ENCODE measurements around the gene FYB1.

Gene FYB1

DNA sequence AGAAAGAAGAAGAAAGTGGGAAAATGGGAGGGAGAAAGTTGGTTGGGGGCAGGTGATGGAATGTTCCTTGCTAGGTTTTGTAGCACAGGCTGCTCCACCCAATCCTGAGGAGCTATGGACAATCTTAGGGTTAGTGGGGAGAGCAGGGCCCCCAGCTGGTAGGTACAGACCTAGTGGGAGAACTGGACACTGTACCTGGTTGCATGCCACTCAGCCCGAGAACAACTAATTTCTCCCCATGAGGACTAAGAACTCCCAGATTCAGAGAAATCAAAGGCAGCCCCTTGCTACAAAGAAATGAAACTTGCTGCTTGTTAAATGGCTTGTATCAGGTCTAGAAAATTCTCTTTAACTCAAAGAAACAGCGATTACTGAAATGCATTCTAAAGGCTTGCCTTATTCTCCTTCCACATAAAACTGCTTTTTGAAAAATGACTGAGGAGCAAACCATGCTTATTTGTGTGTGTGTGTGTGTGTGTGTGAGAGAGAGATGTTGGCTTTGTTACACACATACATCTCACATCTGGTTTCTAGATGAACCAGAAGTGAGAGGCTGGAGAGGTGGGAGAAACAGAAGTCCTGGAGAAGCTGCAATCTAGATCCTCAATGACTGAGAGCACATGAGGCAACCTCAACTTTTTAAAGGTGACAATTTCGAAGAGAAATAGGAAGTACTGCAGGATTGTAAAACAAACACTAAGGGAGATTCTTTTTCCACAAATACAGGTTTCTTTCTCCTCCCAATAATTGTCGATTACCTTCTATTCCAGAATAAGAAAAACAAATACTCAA lies 28.9 kb downstream of the FYB1 start:
- no peak overlapping the region for H3K4me3 ChIP-seq (ENCODE audit: low read depth, low read length)
- DNase-seq (ENCODE audit: low read depth), result no peak

DNA sequence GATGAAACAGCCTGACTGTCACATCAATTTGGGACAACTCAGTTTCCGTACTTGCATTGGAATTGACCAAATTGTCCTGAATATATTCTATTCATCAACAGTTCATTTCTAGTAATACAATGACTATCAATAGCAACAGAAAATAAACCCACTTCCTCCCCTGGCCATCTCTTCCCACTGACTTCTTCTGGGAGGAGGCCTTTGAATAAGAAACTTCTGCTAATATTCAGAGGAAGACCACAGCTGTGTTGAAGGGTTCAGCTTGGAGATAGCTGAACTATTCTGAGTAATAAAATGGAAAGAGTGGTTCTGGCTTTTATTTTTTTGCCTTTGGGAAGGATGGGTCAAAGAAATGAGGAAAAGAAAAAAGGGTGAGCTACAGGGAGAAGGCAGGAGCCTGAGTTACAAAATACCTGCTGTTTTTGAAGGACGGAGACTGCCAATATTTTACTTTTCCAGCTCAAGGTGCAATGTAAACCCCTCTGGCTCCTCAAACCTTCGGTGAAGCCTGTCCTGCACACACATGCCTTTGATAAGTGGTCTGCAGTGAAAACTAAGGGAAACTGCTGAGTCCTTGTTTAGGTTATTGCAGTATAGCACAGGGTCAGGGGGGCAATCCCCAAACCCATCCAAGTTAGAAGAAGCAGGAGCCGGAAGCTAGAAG lies 29.9 kb downstream of the FYB1 start:
- TF ChIP-seq, protein P1, sequence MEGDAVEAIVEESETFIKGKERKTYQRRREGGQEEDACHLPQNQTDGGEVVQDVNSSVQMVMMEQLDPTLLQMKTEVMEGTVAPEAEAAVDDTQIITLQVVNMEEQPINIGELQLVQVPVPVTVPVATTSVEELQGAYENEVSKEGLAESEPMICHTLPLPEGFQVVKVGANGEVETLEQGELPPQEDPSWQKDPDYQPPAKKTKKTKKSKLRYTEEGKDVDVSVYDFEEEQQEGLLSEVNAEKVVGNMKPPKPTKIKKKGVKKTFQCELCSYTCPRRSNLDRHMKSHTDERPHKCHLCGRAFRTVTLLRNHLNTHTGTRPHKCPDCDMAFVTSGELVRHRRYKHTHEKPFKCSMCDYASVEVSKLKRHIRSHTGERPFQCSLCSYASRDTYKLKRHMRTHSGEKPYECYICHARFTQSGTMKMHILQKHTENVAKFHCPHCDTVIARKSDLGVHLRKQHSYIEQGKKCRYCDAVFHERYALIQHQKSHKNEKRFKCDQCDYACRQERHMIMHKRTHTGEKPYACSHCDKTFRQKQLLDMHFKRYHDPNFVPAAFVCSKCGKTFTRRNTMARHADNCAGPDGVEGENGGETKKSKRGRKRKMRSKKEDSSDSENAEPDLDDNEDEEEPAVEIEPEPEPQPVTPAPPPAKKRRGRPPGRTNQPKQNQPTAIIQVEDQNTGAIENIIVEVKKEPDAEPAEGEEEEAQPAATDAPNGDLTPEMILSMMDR (IDR thresholded peaks at IDR 0.05; ENCODE audit: low read depth, low read length, missing control alignments), result no peak
- H3K4me3 ChIP-seq (ENCODE audit: low read depth, low read length), result no peak overlapping the region
- DNase-seq (ENCODE audit: low read depth), result no peak
- in situ Hi-C loops (cut with HindIII; ENCODE audit: low sequenced_read_pairs), result no loop called here

More for the DNA sequence above, 28.9 kb downstream of the FYB1 start:
- in situ Hi-C loops (cut with HindIII; ENCODE audit: low sequenced_read_pairs), result no loop called here
- TF ChIP-seq, protein P1 (IDR thresholded peaks at IDR 0.05; ENCODE audit: low read depth, low read length, missing control alignments), result no peak

DNA sequence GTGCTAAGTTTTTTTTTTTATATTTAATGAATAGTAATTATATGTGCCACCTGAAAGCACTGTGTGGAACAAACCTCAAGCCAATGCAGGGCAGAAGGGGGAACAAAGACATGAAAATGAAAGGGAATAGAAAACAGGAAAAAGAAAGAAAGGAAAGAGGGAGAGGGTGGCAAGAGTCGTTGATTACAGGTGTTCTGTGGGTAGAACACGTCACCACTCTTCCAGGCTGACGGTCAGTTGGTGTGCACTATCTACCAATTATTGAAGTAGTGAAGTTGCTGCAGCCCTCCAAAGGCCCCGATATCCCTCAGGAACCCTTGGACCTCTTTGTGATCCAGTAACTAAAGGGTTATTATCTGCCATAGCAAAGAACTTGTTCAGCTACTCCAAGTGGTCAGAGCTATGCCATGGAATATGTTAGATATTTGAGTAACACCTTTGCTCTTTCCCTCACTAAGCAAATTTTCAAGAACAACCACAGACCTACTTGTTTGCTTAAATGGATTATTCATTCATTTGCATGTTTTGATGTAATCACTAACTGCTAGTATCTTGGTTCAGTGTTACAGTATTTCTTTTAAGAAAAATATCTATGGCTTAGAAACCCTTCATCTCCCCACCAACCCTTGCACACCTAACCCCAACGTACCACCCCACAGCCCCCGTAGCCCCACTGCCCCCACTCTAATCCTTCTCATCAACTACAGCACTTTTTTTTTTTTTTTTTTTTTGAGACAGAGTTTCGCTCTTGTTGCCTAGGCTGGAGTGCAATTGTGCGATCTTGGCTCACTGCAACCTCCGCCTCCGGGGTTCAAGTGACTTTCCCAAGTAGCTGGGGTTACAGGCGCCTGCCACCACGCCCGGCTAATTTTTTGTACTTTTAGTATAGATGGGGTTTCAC lies 31.3 kb downstream of the FYB1 start:
- DNase-seq (ENCODE audit: low read depth), result no peak
- TF ChIP-seq, protein P1 (IDR thresholded peaks at IDR 0.05; ENCODE audit: low read depth, low read length, missing control alignments), result no peak
- H3K4me3 ChIP-seq (ENCODE audit: low read depth, low read length), result no peak overlapping the region
- in situ Hi-C loops (cut with HindIII; ENCODE audit: low sequenced_read_pairs), result no loop called here

DNA sequence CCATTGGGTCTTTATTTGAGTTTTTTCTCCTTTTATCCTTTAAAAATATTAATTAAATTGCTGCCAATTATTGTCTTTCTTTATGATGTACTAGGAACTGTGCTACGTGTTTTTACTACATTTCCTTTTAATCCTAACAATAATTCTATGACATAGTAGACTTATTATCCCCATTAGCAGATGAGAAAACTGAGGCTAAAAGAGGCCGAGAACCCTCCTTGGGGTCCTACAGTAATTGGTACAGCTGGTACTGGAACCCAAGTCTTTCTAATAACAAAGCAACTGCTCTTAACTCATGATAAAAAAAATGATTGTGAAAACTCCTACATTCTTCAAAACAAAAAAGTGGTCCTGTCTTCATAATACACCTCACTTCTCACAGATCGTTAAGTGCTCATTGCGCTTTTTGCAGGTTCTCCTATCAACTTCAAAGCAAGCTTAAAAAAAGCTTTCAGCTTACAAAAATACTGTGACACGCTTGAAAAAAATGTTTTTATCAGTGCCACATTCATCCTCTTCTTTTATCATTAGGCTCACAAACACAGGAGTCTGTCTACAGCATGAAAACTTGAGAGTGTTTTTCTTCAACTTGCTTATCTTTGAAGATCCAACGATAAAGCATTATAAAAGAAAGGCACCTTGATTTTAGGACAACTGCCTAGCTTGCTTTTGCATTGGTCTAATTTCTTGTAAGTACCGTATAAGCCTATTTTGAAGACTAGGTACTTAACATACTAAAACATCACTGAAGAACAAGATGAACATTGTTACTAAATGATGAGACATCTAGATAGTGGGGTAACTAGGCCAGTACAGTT lies 32.4 kb downstream of the FYB1 start:
- DNase-seq (ENCODE audit: low read depth), result no peak
- H3K4me3 ChIP-seq (ENCODE audit: low read depth, low read length), result no peak overlapping the region
- in situ Hi-C loops (cut with HindIII; ENCODE audit: low sequenced_read_pairs), result no loop called here

DNA sequence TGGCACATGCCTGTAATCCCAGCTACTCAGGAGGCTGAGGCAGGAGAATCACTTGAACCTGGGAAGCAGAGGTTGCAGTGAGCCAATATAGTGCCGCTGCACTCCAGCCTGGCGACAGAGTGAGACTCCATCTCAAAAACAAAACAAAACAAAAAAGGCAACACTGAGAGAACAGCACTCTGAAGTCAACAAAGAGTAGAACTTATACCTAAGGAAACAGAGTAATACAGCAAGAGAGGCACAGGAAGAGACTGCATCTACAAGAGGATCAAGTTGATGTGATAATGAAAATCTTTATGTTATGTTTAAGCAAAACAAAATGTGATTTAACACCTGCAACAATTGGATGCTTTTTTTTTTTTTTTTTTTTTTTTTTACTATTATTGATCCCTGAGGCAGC lies 33.1 kb downstream of the FYB1 start:
- DNase-seq (ENCODE audit: low read depth), result no peak
- TF ChIP-seq, protein P1 (IDR thresholded peaks at IDR 0.05; ENCODE audit: low read depth, low read length, missing control alignments), result no peak
- in situ Hi-C loops (cut with HindIII; ENCODE audit: low sequenced_read_pairs), result no loop called here
- H3K4me3 ChIP-seq (ENCODE audit: low read depth, low read length), result no peak overlapping the region

More for the DNA sequence above, 32.4 kb downstream of the FYB1 start:
- TF ChIP-seq, protein P1 (IDR thresholded peaks at IDR 0.05; ENCODE audit: low read depth, low read length, missing control alignments), result no peak
